GM18505 (cell line): ENCODE data around the gene TVP23C.
"Not testable (repeated sequence)": the region's sequence is repeated elsewhere in the genome, so short reads cannot be mapped to it uniquely, and the experiment has no call there.

Experiments used
- ATAC-seq: cut with Tn5 transposase; IDR thresholded peaks from one replicate; pipeline ENCODE4 v1.9.1; 2021; ENCODE audit not compliant: unreplicated experiment
- POLR2A ChIP-seq: IDR thresholded peaks from 4 replicates; pipeline ENCODE4 v1.6.1; 2011; ENCODE audit warnings: borderline replicate concordance; ENCODE audit not compliant: insufficient read depth, insufficient read length; ENCODE audit errors: extremely low read depth

Gene TVP23C

GRCh38 chr17:15533122-15533521 is 30.2 kb downstream of the TVP23C start:
- ATAC-seq = not testable (repeated sequence)

GRCh38 chr17:15526292-15527218 is 36.7 kb downstream of the TVP23C start:
- not testable (repeated sequence) for ATAC-seq

GRCh38 chr17:15524990-15525985 is 38.0 kb downstream of the TVP23C start:
- not testable (repeated sequence) for ATAC-seq

- TF ChIP-seq POLR2A = no peak
- ATAC-seq = no peak
Measured at GRCh38 chr17:15516150-15516549, 47.1 kb downstream of the TVP23C start.

- no peak for TF ChIP-seq POLR2A
- no peak for ATAC-seq
Measured at GRCh38 chr17:15514469-15514868, 48.8 kb downstream of the TVP23C start.

GRCh38 chr17:15513856-15514459 is 49.3 kb downstream of the TVP23C start:
- TF ChIP-seq POLR2A = no peak
- no peak for ATAC-seq

- no peak for TF ChIP-seq POLR2A
- ATAC-seq = no peak
Measured at GRCh38 chr17:15513058-15513791, 50.1 kb downstream of the TVP23C start.

GRCh38 chr17:15512071-15512709 is 51.1 kb downstream of the TVP23C start:
- TF ChIP-seq POLR2A = no peak
- ATAC-seq = no peak

GRCh38 chr17:15511142-15511541 is 52.1 kb downstream of the TVP23C start:
- no peak for ATAC-seq
- no peak for TF ChIP-seq POLR2A

- ATAC-seq = no peak
- no peak for TF ChIP-seq POLR2A
Measured at GRCh38 chr17:15510361-15510760, 52.9 kb downstream of the TVP23C start.

- no peak for TF ChIP-seq POLR2A
- no peak for ATAC-seq
Measured at GRCh38 chr17:15509095-15509494, 54.2 kb downstream of the TVP23C start.

- no peak for TF ChIP-seq POLR2A
- no peak for ATAC-seq
Measured at GRCh38 chr17:15508466-15508865, 54.8 kb downstream of the TVP23C start.

GRCh38 chr17:15507896-15508295 is 55.4 kb downstream of the TVP23C start:
- TF ChIP-seq POLR2A = no peak
- no peak for ATAC-seq

GRCh38 chr17:15507001-15507400 is 56.3 kb downstream of the TVP23C start:
- no peak for ATAC-seq
- TF ChIP-seq POLR2A = no peak

- not testable (repeated sequence) for ATAC-seq
Measured at GRCh38 chr17:15505708-15506107, 57.6 kb downstream of the TVP23C start.
